Brain pericyte (primary cell): ENCODE measurements around the gene RHOH.
"Not testable (repeated sequence)": the region's sequence is repeated elsewhere in the genome, so short reads cannot be mapped to it uniquely, and the experiment has no call there.

ENCODE experiments used
- DNase-seq: peaks from one replicate; pipeline ENCODE4 v3.0.0-alpha.2; 2012; ENCODE audit warnings: low read depth, low spot score

The RHOH gene

GRCh38 chr4:40196724-40197281, at the start of gene RHOH:
TSS of gene RHOH (plus strand) at chr4:40197031. CDS start at chr4:40243387, 46,356 bp downstream.
- DNase-seq, result no peak

DNA sequence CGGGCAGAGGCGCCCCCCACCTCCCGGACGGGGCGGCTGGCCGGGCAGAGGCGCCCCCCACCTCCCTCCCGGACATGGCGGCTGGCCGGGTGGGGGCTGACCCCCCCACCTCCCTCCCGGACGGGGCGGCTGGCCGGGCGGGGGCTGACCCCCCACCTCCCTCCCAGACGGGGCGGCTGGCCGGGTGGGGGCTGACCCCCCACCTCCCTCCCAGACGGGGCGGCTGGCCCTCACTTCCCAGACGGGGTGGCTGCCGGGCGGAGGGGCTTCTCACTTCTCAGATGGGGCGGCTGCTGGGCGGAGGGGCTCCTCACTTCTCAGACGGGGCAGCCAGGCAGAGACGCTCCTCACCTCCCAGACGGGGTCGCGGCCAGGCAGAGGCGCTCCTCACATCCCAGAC, 49.3 kb upstream of the RHOH start:
- not testable (repeated sequence) for DNase-seq

DNA sequence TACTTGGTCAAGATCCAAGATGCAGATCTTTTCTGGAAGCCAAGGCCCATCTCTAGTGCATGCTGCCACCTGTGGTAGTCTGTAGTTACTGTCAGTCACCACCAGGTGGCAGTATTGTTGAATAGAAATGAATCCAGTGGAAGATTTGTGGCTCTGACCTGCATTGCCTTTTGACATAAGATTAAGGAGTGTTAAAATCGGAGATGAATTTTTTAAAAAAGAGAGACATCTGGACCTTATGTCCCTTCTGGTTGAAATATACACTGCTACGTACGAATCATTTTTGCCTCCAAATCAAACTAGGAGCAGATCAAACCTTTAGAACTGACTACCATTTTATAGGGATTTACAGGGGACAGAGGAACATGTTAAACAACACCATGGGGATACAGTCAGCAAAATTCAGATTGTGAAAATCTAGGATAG, 46.9 kb upstream of the RHOH start:
- peak; percentile 20 for DNase-seq

- DNase-seq, result no peak
Measured at GRCh38 chr4:40150932-40151331, 45.9 kb upstream of the RHOH start.

- no peak for DNase-seq
Measured at GRCh38 chr4:40152637-40153036, 44.2 kb upstream of the RHOH start.

DNA sequence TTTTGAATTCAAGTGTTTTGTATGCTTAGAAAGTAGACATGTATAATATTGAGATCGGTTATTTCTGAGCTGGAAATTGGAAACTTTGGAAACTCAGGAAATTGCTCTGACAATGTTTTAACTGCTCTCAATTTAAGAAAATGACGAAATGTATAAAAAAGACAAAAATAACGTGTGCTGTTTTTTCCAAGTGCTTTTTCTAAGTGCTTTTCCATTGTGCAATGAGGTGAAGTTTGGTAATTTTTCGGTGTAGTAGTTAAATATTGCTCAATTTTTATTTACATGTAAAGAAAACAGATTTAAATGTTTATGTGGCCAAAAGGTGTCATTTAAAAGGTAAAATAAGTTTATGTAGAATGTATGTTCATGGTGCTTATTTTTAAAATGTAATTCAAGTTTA, 39.4 kb upstream of the RHOH start:
- DNase-seq, result no peak

- no peak for DNase-seq
Measured at GRCh38 chr4:40160258-40160657, 36.6 kb upstream of the RHOH start.

DNA sequence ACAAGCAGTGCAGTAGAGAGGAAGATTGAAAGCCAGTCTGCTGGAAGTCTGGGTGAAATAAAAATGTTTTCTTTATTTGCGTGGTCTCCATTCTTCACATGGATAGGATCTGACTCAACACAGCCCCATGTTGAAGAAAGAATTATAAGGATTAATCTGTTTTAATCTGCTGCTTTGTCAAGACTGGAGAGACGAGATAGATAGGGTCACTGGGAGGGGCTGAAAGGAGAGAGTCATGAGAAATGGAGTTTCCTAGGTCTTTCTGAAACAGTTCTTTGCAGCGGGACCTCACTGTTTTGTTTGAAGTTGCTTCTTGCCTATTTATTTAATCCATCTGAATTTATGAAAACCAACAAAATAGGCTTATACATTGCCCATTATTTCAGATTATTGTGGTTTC, 32.4 kb upstream of the RHOH start:
- no peak for DNase-seq

- no peak for DNase-seq
Measured at GRCh38 chr4:40165916-40166315, 30.9 kb upstream of the RHOH start.

GRCh38 chr4:40168070-40168469, 28.8 kb upstream of the RHOH start:
- DNase-seq, result no peak

DNA sequence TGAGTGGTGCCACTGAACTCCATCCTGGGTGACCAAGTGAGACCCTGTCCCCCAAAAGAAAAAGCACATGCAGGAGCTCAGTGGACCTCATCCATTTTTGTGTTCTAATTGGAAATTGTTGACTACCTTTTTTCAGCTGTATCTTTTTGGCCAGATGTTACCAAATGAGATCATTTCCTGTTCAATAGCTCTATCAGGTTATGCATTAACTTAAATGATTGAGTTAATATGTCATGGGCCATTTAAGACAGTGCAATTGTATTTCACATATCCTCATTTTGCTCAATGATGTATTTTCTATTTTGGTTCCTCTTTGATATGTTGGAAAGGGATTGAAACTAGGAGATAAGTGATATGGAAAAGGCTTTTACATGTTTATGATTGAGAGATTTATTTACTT, 26.2 kb upstream of the RHOH start:
- DNase-seq, result no peak

GRCh38 chr4:40173470-40173875, 23.4 kb upstream of the RHOH start:
- no peak for DNase-seq

- DNase-seq, result no peak
Measured at GRCh38 chr4:40176602-40177001, 20.2 kb upstream of the RHOH start.

DNA sequence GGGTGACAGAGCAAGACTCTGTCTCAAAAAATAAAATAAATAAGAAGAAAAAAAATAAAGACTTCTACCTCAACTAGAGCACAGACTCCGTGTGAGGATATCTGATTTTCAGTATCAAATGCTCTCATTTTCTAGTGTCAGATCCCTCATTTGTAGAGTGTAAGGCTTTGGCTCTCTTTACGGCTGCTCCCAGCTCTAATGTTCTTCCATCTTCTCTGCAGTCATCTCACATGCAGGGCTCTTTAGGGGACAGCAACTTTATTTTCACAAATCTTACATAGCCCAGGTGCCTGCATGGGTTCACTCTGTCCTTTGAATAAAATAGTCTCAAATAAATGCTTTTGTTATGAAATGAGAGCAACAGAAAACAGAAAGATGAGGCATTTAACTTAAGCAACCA, 19.2 kb upstream of the RHOH start:
- no peak for DNase-seq

DNA sequence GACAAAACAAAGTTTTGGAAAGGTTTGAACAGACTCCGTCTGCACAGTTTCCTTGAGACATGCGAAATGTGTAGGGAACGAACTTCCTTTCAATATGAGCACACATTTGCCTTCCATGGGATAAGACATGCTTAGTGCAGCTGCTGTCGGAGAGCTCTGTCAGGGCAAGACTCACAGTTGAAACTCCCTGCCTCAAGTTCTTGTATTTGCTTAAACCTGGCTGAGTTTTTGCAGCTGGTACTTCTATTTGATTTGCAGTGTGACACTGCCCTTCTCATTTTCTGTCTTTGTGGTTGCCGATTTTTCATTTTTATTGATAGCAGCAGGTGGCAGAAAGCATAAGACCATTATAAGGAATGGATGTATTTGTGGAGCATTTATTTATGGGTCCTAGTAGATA, 18.2 kb upstream of the RHOH start:
- DNase-seq, result no peak

DNA sequence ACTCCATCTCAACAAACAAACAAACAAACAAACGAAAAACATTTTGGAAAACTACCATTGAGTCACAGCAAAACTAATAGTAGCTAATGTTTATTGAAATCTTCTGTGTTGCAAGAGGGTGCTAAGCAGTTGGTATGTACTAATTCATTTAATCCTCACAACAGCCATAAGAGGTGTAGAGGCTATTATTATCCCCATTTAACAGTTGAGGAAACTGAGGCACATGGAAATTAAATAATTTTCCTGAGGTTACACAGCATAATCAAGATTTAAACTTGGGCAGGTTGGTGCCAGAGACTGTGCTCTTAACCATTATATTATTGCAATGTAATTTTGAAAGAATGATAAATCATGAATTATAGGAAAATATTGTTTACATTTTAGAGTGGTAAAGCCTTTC, 17.5 kb upstream of the RHOH start:
- DNase-seq, result no peak

- DNase-seq, result no peak
Measured at GRCh38 chr4:40180356-40180755, 16.5 kb upstream of the RHOH start.

- DNase-seq, result no peak
Measured at GRCh38 chr4:40182001-40182400, 14.8 kb upstream of the RHOH start.

DNA sequence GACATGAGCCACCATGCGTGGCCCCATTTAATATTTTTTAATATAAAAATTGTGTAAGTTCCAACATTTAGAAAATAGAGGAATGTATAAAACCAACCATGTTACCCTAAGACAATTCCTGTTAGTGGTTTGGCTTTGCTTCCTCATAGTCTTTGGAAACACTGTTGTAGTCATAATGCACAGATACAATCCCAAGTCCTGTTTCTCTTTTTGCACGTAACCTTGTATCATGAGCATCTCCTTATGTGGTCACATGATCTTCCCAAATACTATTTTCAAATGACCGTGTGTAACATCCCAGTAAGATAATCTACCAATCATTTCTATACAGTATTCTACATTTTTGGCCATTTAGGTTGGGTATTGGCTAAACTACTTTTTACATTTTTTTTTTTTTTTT, 13.9 kb upstream of the RHOH start:
- no peak for DNase-seq

DNA sequence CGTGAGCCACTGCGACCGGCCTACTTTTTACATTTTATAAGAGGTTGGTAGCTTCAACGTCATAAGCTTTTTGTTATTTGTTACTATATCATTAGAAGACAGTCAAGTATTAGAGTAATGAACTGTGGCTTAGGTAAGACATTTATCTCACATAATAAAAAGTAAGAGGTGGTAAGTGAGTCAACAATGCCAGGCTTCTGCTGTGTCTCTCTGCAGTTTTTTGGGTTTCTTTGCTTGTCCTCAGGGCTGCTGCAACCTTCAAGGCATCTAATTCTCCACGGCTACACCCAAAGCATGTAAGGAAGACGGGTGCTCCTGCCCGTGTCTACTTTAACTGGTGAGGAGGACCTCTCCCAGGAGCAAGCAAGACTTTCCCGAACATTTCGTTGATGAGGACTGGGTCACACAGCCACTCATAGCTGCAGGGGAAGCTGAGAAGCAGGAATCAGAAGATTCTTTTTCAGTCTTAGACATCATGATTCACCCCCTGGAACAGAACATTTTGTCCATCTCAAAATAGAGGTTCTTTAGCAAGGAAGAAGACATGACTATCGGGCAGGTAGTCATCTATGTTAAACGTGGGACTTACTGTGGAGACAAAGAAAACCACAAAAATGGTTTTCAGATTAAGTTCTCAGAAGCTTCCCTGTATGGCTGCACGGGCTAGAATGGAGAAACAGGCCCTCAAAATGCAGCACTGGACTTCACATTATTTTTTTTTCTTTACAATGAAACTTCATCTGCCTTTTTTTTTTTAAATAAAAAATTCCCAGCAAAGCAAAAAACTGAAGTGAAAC, 13.0 kb upstream of the RHOH start:
- no peak for DNase-seq

DNA sequence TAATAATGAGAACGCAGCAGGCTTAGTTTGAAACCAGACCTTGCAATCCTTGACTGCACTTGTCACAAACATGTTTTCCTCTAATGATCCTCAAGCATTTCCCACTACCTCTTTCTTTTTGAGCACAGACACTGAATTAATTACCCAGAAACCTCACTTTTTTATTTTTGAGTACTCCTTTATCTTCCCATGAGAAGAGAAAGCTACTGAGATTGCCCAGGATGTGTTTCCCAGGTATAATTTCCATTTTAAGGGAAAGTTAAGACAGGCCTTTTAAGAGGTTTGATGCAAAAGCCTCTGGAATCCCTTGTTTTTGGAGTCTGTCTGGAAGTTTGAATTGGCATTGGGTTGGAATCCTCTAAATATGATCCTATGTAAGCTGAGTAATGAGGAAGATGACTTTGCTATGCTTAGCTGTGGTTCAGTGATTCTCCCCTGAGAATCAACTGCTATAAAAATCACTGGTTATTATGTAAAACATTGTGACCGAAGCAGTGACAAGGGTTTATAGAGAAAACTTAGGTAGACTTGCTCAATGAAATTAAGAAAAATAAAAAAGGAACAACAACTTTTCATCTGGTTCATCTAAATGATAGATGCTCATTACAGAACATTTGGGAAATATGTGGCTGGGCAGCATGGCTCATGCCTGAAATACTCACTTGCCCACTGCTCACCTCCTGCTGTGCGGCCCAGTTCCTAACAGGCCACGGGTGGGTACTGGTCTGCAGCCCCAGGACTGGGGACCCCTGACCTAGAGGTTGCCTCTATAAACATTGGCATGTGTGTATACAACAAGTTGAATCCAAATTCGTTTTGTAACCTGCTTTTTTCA, 10.8 kb upstream of the RHOH start:
- DNase-seq, result no peak

DNA sequence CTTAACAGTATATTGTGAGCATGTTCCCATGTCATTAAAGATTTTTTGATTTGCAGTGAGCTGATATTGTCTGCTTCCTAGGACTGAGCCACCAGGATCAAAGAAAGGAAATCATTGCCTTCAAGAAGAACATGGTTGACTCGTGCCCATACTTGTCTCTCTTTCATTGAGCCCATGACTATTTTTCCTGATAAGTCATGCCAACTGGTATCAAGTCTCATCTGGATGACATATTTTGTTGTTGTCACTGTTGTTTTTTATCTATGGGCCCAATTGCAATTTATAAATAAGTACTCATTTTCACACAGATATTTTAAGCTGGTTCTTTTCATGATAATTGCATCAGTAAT, 10.2 kb upstream of the RHOH start:
- DNase-seq, result no peak

GRCh38 chr4:40187386-40187906, 9.4 kb upstream of the RHOH start:
- DNase-seq, result no peak
